HEK293 (cell line): ENCODE data around the gene CLCNKB.
A peak's percentile ranks its signal among the peaks of the same experiment; 100 is the strongest.

ENCODE experiments used
- CTCF ChIA-PET: fragments of 350-600 bp; formaldehyde crosslinking; extraction: SDS; loops from one replicate; lab custom pipeline; 2021; ENCODE audit warnings: antibody characterized with exemption; lab: Yijun Ruan, JAX
- POLR2A ChIA-PET: fragments of 300-600 bp; formaldehyde crosslinking; extraction: SDS; loops from one replicate; lab custom pipeline; 2020; ENCODE audit warnings: antibody characterized with exemption, inconsistent platforms; lab: Yijun Ruan, JAX
- H3K27ac ChIP-seq: fragments of 200-500 bp; sonication (Bioruptor generic); 2 replicates; pipeline ENCODE4 v1.5.1; 2014; ENCODE audit warnings: low read depth, low read length, control low read depth, inconsistent platforms; ENCODE audit errors: extremely low read depth
- H3K36me3 ChIP-seq, 2 experiments: fragments of 200-500 bp in 1 of 2; sonication (Bioruptor generic) in 1 of 2; 1 replicate in 1 of 2; 2 replicates in 1 of 2; pipeline ENCODE4 v1.5.1; 2014 to 2017; ENCODE audit warnings: inconsistent platforms in 2 of 2, low read length in 2 of 2; ENCODE audit not compliant: control insufficient read depth in 2 of 2, insufficient read depth in 1 of 2
- H3K4me1 ChIP-seq: fragments of 200-500 bp; sonication (Bioruptor generic); 2 replicates; pipeline ENCODE4 v1.5.1; 2014; ENCODE audit warnings: mild to moderate bottlenecking, low read length, inconsistent platforms; ENCODE audit not compliant: control insufficient read depth, insufficient read depth
- H3K4me3 ChIP-seq: 2 replicates; pipeline ENCODE4 v1.5.1; 2011; ENCODE audit warnings: low read depth, mild to moderate bottlenecking, control low read depth, low read length, moderate library complexity
- H3K9me3 ChIP-seq: fragments of 200-500 bp; sonication (Bioruptor generic); 2 replicates; pipeline ENCODE4 v1.5.1; 2014; ENCODE audit warnings: low read depth, low read length, inconsistent platforms; ENCODE audit not compliant: control insufficient read depth, insufficient read depth
- CTCF ChIP-seq: fragments of 450-650 bp; formaldehyde crosslinking; IDR thresholded peaks from 2 replicates; pipeline ENCODE4 v1.5.1; 2016; ENCODE audit warnings: missing biosample characterization, missing genetic modification characterization
- FEZF1 ChIP-seq: fragments of 450-650 bp; formaldehyde crosslinking; IDR thresholded peaks from 2 replicates; pipeline ENCODE4 v1.5.1; 2016; ENCODE audit warnings: missing biosample characterization, missing genetic modification characterization
- GLIS1 ChIP-seq: fragments of 450-650 bp; formaldehyde crosslinking; IDR thresholded peaks from 2 replicates; pipeline ENCODE4 v1.5.1; 2016; ENCODE audit warnings: missing biosample characterization, missing genetic modification characterization
- IKZF3 ChIP-seq: fragments of 450-650 bp; IDR thresholded peaks from 2 replicates; pipeline ENCODE4 v1.5.0; 2018; ENCODE audit warnings: missing biosample characterization, mild to moderate bottlenecking, missing genetic modification characterization, moderate library complexity
- OVOL3 ChIP-seq: fragments of 450-650 bp; formaldehyde crosslinking; IDR thresholded peaks from 2 replicates; pipeline ENCODE4 v1.5.1; 2016; ENCODE audit warnings: missing biosample characterization, missing genetic modification characterization
- SETDB1 ChIP-seq: IDR thresholded peaks from one replicate; pipeline ENCODE4 v1.6.1; 2017; ENCODE audit warnings: mild to moderate bottlenecking, low read length, moderate library complexity, mixed read lengths; ENCODE audit not compliant: insufficient read length
- SP2 ChIP-seq: fragments of 450-650 bp; formaldehyde crosslinking; IDR thresholded peaks from 2 replicates; pipeline ENCODE4 v1.5.1; 2016; ENCODE audit warnings: missing biosample characterization, missing genetic modification characterization
- SP7 ChIP-seq: fragments of 450-650 bp; formaldehyde crosslinking; IDR thresholded peaks from 2 replicates; pipeline ENCODE4 v1.5.1; 2016; ENCODE audit warnings: missing biosample characterization, missing genetic modification characterization
- ZIC2 ChIP-seq: fragments of 450-650 bp; formaldehyde crosslinking; IDR thresholded peaks from 2 replicates; pipeline ENCODE4 v1.5.1; 2016; ENCODE audit warnings: missing biosample characterization, missing genetic modification characterization
- ZNF140 ChIP-seq: fragments of 450-650 bp; formaldehyde crosslinking; IDR thresholded peaks from 2 replicates; pipeline ENCODE4 v1.5.1; 2016; ENCODE audit warnings: missing biosample characterization, missing genetic modification characterization
- ZNF174 ChIP-seq: fragments of 450-650 bp; formaldehyde crosslinking; IDR thresholded peaks from 2 replicates; pipeline ENCODE4 v1.5.0; 2017; ENCODE audit warnings: missing biosample characterization, mild to moderate bottlenecking, missing genetic modification characterization
- ZNF175 ChIP-seq: fragments of 450-650 bp; formaldehyde crosslinking; IDR thresholded peaks from 2 replicates; pipeline ENCODE4 v1.5.1; 2016; ENCODE audit warnings: missing biosample characterization, missing genetic modification characterization
- ZNF2 ChIP-seq: fragments of 450-650 bp; formaldehyde crosslinking; IDR thresholded peaks from 2 replicates; pipeline ENCODE4 v1.5.1; 2016; ENCODE audit warnings: missing biosample characterization, missing genetic modification characterization
- ZNF510 ChIP-seq: fragments of 450-650 bp; formaldehyde crosslinking; IDR thresholded peaks from 2 replicates; pipeline ENCODE4 v1.5.1; 2018; ENCODE audit warnings: mild to moderate bottlenecking, missing genetic modification characterization, missing biosample characterization; ENCODE audit not compliant: insufficient replicate concordance
- ZNF544 ChIP-seq: fragments of 450-650 bp; formaldehyde crosslinking; IDR thresholded peaks from 2 replicates; pipeline ENCODE4 v1.5.0; 2017; ENCODE audit warnings: missing biosample characterization, missing genetic modification characterization
- ZNF639 ChIP-seq: fragments of 450-650 bp; formaldehyde crosslinking; IDR thresholded peaks from 2 replicates; pipeline ENCODE4 v1.5.1; 2016; ENCODE audit warnings: missing biosample characterization, missing genetic modification characterization
- ZNF654 ChIP-seq: fragments of 450-650 bp; formaldehyde crosslinking; IDR thresholded peaks from 2 replicates; pipeline ENCODE4 v1.5.1; 2016; ENCODE audit warnings: low read depth, missing biosample characterization, missing genetic modification characterization
- ZNF785 ChIP-seq: fragments of 450-650 bp; formaldehyde crosslinking; IDR thresholded peaks from 2 replicates; pipeline ENCODE4 v1.5.1; 2016; ENCODE audit warnings: missing biosample characterization, missing genetic modification characterization

Gene CLCNKB

GRCh38 chr1:16007671-16008341, 35.8 kb upstream of the CLCNKB start:
- POLR2A ChIA-PET = no interaction called here
- no peak for TF ChIP-seq SETDB1
- TF ChIP-seq ZNF174 = no peak
- no peak for TF ChIP-seq ZIC2 (tag by site-specific recombination)
- no peak for TF ChIP-seq IKZF3 (tag by site-specific recombination)
- TF ChIP-seq ZNF140 (tag by site-specific recombination) = no peak
- no peak for TF ChIP-seq OVOL3
- no peak for TF ChIP-seq ZNF175

GRCh38 chr1:16009030-16009460, 34.5 kb upstream of the CLCNKB start:
- POLR2A ChIA-PET = no interaction called here
- Histone ChIP-seq H3K9me3 (no peaks in the 10 kb centered on the region), H3K27ac (no peak overlapping the region), H3K4me1 (no peaks in the 10 kb centered on the region), H3K4me3 (no peak overlapping the region), H3K36me3 (no peaks in the 10 kb centered on the region)
- TF ChIP-seq CTCF (peak; percentile 84), SP7 (0 out of 2 replicates have a peak, but pooled peaks have one; percentile 22), ZNF2 (tag by site-specific recombination) (peak; percentile 42; the same call in 1 of the 2 replicates), ZNF654 (tag by site-specific recombination) (peak; percentile 85), ZNF174 (no peak), SP2 (tag by site-specific recombination) (no peak), GLIS1 (peak; percentile 78)
- CTCF ChIA-PET = interaction anchor here (0.6 to 4.7 kb wide), 25 partner anchors 8 to 971 kb away, joined by 3 to 47 read pairs (median 4); partner anchors contain the start of genes FAM131C and HSPB7

More at GRCh38 chr1:16007671-16008341, 35.8 kb upstream of the CLCNKB start:
- H3K36me3 ChIP-seq = no peaks in the 10 kb centered on the region
- no peak overlapping the region for H3K4me3 ChIP-seq
- no peaks in the 10 kb centered on the region for H3K9me3 ChIP-seq
- CTCF ChIA-PET = interaction anchor here (0.6 to 4.7 kb wide), 14 partner anchors 11 to 216 kb away, joined by 3 to 47 read pairs (median 6); partner anchors contain the start of genes FAM131C and HSPB7
- H3K27ac ChIP-seq = no peak overlapping the region
- no peaks in the 10 kb centered on the region for H3K4me1 ChIP-seq

GRCh38 chr1:16009678-16010077, 33.9 kb upstream of the CLCNKB start:
- Histone ChIP-seq H3K9me3 (no peaks in the 10 kb centered on the region), H3K27ac (no peak overlapping the region), H3K36me3 (no peaks in the 10 kb centered on the region), H3K4me3 (no peak overlapping the region), H3K4me1 (no peaks in the 10 kb centered on the region)
- TF ChIP-seq ZNF639 (tag by site-specific recombination) (no peak), ZNF544 (tag by site-specific recombination) (no peak)
- ChIA-PET CTCF (interaction anchor here (0.6 to 4.7 kb wide), 23 partner anchors 9 to 972 kb away, joined by 3 to 47 read pairs (median 3); partner anchors contain the start of genes FAM131C and HSPB7), POLR2A (interaction anchor here (0.5 kb wide), 1 partner anchor 121 kb away, joined by 3 read pairs; no protein-coding TSS in a partner anchor)

- H3K9me3 ChIP-seq = no peaks in the 10 kb centered on the region
- no peaks in the 10 kb centered on the region for H3K36me3 ChIP-seq
- ChIA-PET POLR2A (no interaction called here), CTCF (interaction anchor here (0.6 to 4.7 kb wide), 8 partner anchors 8 to 238 kb away, joined by 3 to 47 read pairs (median 3); no protein-coding TSS in a partner anchor)
- no peak overlapping the region for H3K27ac ChIP-seq
- H3K4me3 ChIP-seq = no peak overlapping the region
- no peaks in the 10 kb centered on the region for H3K4me1 ChIP-seq
- TF ChIP-seq FEZF1 (tag by site-specific recombination) (no peak), ZNF785 (no peak), ZIC2 (tag by site-specific recombination) (no peak), ZNF510 (tag by site-specific recombination) (peak; percentile 98), ZNF140 (tag by site-specific recombination) (peak; percentile 49; the same call in 1 of the 2 replicates)
These were observed 32.7 kb upstream of the CLCNKB start for GRCh38 chr1:16010837-16011236.
